ENCODE data around the gene ME3. TPM values are rescaled to one million over a fixed set of nuclear protein-coding genes. Genes with fewer than 3 reads are reported as not detected.
A peak's percentile ranks its signal among the peaks of the same experiment; 100 is the strongest.

The ME3 gene
- total RNA-seq, 1 donor from 2014 or later: 49.6 TPM

GRCh38 chr11:86687185-86687778 is 14.9 kb upstream of the ME3 start:
- Mint-ChIP-seq H3K9me3 (peaks cover 2% of the 10 kb centered on the region), H3K36me3 (no peaks in the 10 kb centered on the region), H3K27ac (no peak overlapping the region), H3K27me3 (ENCODE audit: insufficient read depth, low read depth) (peaks cover 2% of the 10 kb centered on the region), H3K4me3 (no peak overlapping the region), H3K4me1 (peaks cover 13% of the 10 kb centered on the region)
- TF ChIP-seq EZH2phosphoT487 (IDR thresholded peaks at IDR 0.05): no peak
- H3K4me1 ChIP-seq: peaks cover 19% of the 10 kb centered on the region
- no peak overlapping the region for H3K9ac ChIP-seq
- H4K20me1 ChIP-seq (ENCODE audit: low read depth): no peaks in the 10 kb centered on the region
- peaks cover 8% of the 10 kb centered on the region for H3F3A ChIP-seq (ENCODE audit: low read depth)
- no peaks in the 10 kb centered on the region for H3K36me3 ChIP-seq
- H3K79me2 ChIP-seq (ENCODE audit: low read depth): no peaks in the 10 kb centered on the region
- no peak overlapping the region for H3K4me2 ChIP-seq
- no peak overlapping the region for H3K27ac ChIP-seq
- H3K9me3 ChIP-seq (ENCODE audit: low read depth): no peaks in the 10 kb centered on the region
- H2AFZ ChIP-seq (replicated peaks): no peak overlapping the region
- H3K4me3 ChIP-seq: no peak overlapping the region
- no peak for DNase-seq (ENCODE audit: low spot score)
- no peaks in the 10 kb centered on the region for H3K27me3 ChIP-seq

- Histone ChIP-seq H3K4me2 (no peak overlapping the region), H3K36me3 (no peaks in the 10 kb centered on the region), H3K4me1 (peaks cover 19% of the 10 kb centered on the region), H3K4me3 (no peak overlapping the region), H3K27ac (no peak overlapping the region), H2AFZ (replicated peaks) (no peak overlapping the region), H3K79me2 (ENCODE audit: low read depth) (no peaks in the 10 kb centered on the region), H3F3A (ENCODE audit: low read depth) (peaks cover 8% of the 10 kb centered on the region), H3K9ac (no peak overlapping the region), H3K27me3 (no peaks in the 10 kb centered on the region), H4K20me1 (ENCODE audit: low read depth) (no peaks in the 10 kb centered on the region), H3K9me3 (ENCODE audit: low read depth) (no peaks in the 10 kb centered on the region)
- Mint-ChIP-seq H3K4me1 (peaks cover 13% of the 10 kb centered on the region), H3K36me3 (no peaks in the 10 kb centered on the region), H3K27ac (no peak overlapping the region), H3K9me3 (peaks cover 2% of the 10 kb centered on the region), H3K4me3 (no peak overlapping the region), H3K27me3 (ENCODE audit: insufficient read depth, low read depth) (peaks cover 2% of the 10 kb centered on the region)
- TF ChIP-seq, protein P1, sequence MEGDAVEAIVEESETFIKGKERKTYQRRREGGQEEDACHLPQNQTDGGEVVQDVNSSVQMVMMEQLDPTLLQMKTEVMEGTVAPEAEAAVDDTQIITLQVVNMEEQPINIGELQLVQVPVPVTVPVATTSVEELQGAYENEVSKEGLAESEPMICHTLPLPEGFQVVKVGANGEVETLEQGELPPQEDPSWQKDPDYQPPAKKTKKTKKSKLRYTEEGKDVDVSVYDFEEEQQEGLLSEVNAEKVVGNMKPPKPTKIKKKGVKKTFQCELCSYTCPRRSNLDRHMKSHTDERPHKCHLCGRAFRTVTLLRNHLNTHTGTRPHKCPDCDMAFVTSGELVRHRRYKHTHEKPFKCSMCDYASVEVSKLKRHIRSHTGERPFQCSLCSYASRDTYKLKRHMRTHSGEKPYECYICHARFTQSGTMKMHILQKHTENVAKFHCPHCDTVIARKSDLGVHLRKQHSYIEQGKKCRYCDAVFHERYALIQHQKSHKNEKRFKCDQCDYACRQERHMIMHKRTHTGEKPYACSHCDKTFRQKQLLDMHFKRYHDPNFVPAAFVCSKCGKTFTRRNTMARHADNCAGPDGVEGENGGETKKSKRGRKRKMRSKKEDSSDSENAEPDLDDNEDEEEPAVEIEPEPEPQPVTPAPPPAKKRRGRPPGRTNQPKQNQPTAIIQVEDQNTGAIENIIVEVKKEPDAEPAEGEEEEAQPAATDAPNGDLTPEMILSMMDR (IDR thresholded peaks at IDR 0.05): no peak
- no peak for TF ChIP-seq EZH2phosphoT487 (IDR thresholded peaks at IDR 0.05)
- TF ChIP-seq EZH2 (IDR thresholded peaks at IDR 0.05): no peak
- no peak for DNase-seq (ENCODE audit: low spot score)
Measured at GRCh38 chr11:86686531-86686930, 14.1 kb upstream of the ME3 start.

DNA sequence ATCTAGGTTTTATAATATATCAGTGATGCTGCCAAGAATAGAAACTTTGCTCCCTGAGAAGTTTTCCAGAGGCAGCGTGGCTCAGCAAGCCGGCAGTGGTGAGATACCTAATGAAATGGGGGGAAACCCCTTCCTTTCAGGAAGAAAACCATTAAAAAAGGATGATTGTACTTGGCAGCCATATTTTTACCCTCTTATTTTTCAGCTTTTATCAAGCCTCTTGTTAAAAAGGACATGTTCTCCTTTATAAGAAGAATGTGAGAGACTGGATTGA is 9.0 kb upstream of the ME3 start:
- TF ChIP-seq EZH2phosphoT487 (IDR thresholded peaks at IDR 0.05): no peak
- no peak for TF ChIP-seq EZH2 (IDR thresholded peaks at IDR 0.05)
- TF ChIP-seq, protein P1 (IDR thresholded peaks at IDR 0.05): no peak
- no peaks in the 10 kb centered on the region for H4K20me1 ChIP-seq (ENCODE audit: low read depth)
- no peak overlapping the region for H3K4me3 Mint-ChIP-seq
- H3F3A ChIP-seq (ENCODE audit: low read depth): peaks cover 50% of the 10 kb centered on the region
- no peak overlapping the region for H3K4me2 ChIP-seq
- H3K27ac ChIP-seq: no peak overlapping the region
- H3K27me3 ChIP-seq: no peaks in the 10 kb centered on the region
- no peaks in the 10 kb centered on the region for H3K79me2 ChIP-seq (ENCODE audit: low read depth)
- no peaks in the 10 kb centered on the region for H3K9me3 ChIP-seq (ENCODE audit: low read depth)
- no peaks in the 10 kb centered on the region for H3K9me3 Mint-ChIP-seq
- DNase-seq (ENCODE audit: low spot score): no peak
- no peak overlapping the region for H3K27ac Mint-ChIP-seq
- no peaks in the 10 kb centered on the region for H3K36me3 ChIP-seq
- peaks cover 44% of the 10 kb centered on the region for H3K4me1 ChIP-seq
- no peaks in the 10 kb centered on the region for H3K36me3 Mint-ChIP-seq
- H3K4me1 Mint-ChIP-seq: peaks cover 41% of the 10 kb centered on the region
- H3K4me3 ChIP-seq: no peak overlapping the region
- no peak overlapping the region for H2AFZ ChIP-seq (replicated peaks)
- peaks cover 2% of the 10 kb centered on the region for H3K27me3 Mint-ChIP-seq (ENCODE audit: insufficient read depth, low read depth)
- no peak overlapping the region for H3K9ac ChIP-seq

- H3K4me1 Mint-ChIP-seq: peaks cover 45% of the 10 kb centered on the region
Measured at GRCh38 chr11:86680716-86681482, 8.5 kb upstream of the ME3 start.

More at GRCh38 chr11:86680716-86681482, 8.5 kb upstream of the ME3 start:
- H3K27ac ChIP-seq: peak overlapping the region; percentile 96
- H3K9ac ChIP-seq: no peak overlapping the region
- Mint-ChIP-seq H3K36me3 (no peaks in the 10 kb centered on the region), H3K9me3 (no peaks in the 10 kb centered on the region), H3K27ac (peak overlapping the region; percentile 82), H3K4me3 (no peak overlapping the region), H3K27me3 (ENCODE audit: insufficient read depth, low read depth) (peaks cover 5% of the 10 kb centered on the region)
- no peak overlapping the region for H3K4me3 ChIP-seq
- H3K36me3 ChIP-seq: no peaks in the 10 kb centered on the region
- TF ChIP-seq EZH2 (IDR thresholded peaks at IDR 0.05) (no peak), EZH2phosphoT487 (IDR thresholded peaks at IDR 0.05) (no peak)
- TF ChIP-seq, protein P1 (IDR thresholded peaks at IDR 0.05): no peak
- H3K9me3 ChIP-seq (ENCODE audit: low read depth): no peaks in the 10 kb centered on the region
- H3K27me3 ChIP-seq: no peaks in the 10 kb centered on the region
- DNase-seq (ENCODE audit: low spot score): no peak
- peak overlapping the region; percentile 59 for H2AFZ ChIP-seq (replicated peaks)
- H3K4me2 ChIP-seq: peak overlapping the region; percentile 38
- no peaks in the 10 kb centered on the region for H4K20me1 ChIP-seq (ENCODE audit: low read depth)
- no peaks in the 10 kb centered on the region for H3K79me2 ChIP-seq (ENCODE audit: low read depth)
- peaks cover 50% of the 10 kb centered on the region for H3K4me1 ChIP-seq
- H3F3A ChIP-seq (ENCODE audit: low read depth): peaks cover 55% of the 10 kb centered on the region

Measured in neural progenitor cell (in vitro differentiated cells).